Activated gamma-delta T cell treated with anti-CD3 and anti-CD28 coated beads, Interleukin-2, amount 50 U/mL, for 16 hours (primary cell): ENCODE results near the gene CSTB.
"Not testable (repeated sequence)": the region's sequence is repeated elsewhere in the genome, so short reads cannot be mapped to it uniquely, and the experiment has no call there.

Source experiments
- DNase-seq: peaks from one replicate; pipeline ENCODE4 v3.0.0-alpha.2; 2020; ENCODE audit warnings: low read depth

Gene CSTB, protein sequence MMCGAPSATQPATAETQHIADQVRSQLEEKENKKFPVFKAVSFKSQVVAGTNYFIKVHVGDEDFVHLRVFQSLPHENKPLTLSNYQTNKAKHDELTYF

DNA sequence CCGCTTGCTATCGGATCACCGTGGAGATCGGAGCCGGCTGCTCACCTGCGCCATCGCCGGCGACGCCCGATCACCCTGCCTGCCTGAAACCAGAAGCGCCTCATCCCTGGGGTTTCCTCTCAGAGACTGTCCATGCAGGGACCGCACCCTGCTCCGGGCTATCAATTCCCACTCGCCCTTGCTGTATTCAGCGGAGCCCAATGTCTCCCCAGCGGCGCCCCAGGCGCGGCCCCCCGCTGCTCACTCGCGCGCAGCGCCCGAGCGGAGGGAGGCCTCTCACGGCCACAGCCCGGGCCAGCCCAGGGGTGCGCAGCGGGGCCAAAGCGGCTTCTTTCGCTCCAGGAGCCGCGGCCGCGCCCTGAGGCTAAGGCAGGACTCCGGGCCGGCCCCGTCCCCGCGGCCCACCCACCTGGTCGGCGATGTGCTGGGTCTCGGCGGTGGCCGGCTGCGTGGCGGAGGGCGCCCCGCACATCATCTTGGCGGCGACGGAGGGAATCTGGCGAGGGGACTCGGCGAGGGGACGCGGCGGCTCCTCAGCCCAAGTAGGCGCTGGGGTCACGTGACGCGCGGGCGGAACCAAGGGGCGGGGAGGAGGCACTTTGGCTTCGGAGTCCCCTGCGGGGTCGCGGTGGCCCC lies at the start of gene CSTB:
TSS of gene CSTB (minus strand) at position 514 of the 636 bp plus-strand sequence. CDS start at position 475, 39 bp downstream.
- peak; percentile 79 for DNase-seq

DNA sequence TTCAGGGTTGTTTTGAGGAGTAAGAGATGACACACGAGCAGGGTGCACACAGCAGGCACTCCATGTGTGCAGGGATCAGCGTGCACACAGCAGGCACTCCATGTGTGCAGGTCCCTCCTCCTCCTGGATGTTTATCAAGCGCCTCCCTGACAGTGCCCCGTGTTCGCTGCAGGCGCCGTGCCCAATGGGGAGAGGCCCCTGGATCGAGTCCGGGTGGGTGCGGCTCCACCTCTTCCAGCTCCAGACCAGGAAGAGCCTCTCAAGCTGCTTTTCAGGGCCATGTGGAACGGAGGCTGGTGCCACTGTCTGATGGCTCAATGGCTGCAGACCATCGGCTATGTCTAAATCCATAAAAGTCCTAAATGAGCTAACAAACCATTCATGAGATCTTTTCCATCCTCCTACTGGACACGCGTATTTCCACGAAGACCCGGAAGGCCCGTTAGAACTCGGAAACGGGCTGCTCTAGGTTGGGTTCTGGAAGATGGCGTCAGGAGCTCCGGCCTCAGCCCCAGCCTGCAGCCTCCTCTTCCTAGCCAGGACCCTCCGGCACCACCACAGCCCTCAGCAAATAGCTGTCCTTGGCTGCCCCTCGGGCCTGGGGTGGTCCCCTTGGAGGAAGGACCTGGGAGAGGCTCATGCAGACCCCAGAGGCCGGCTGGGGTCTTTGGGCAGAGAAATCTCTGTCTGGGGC lies 49.3 kb upstream of the CSTB start:
- no peak for DNase-seq

DNA sequence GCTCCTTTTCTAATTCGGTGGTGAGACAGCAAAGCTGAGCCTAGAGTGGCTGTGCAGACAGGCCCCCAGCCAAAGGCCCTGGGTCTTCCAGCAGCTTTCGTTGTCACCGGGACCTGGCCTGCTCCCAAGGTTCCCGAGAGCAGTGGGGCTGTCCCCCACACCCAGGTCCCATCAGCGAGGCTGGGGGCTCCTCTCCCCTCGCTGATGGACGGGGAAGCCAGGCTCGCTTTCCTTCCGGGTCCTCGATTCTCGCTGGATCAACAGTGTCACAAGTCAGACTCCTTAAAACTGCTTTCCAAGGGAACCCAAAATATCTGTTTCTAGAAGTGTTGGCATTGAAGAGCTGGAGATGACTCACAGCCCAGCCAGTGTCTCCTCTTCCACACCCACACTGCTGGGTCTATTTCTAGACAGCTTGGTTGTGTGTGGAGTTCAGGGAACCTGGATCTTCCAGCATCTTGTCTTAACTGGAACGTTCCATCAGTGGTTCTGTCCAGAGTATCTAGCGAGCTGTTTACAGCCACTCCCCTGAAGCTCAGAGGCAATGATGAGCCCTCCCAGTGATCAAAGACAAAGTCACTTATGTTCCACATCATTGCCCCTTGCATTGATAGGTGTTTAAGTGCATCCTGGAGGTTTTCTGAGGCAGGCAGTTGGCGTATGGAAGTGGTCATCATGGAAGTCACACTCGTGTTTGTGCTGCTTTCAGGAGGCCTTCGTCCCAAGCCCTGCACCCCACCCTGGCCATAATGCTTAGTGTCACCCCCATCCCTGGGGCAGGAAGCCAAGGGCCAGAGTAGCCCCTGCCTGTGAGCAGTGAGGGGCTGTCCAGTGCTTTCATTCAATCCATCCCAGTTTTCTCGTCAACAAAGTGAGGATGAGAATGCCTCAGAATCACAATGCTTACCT lies 48.5 kb upstream of the CSTB start:
- no peak for DNase-seq

DNA sequence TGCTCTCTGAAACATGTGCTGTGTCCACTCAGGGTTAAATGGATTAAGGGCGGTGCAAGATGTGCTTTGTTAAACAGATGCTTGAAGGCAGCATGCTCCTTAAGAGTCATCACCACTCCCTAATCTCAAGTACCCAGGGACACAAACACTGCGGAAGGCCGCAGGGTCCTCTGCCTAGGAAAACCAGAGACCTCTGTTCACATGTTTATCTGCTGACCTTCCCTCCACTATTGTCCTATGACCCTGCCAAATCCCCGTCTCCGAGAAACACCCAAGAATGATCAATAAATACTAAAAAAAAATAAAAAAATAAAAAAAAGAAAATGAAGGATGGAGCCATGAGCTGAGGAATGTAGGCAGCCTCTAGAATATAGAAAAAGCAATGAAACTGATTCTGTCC lies 46.6 kb upstream of the CSTB start:
- not testable (repeated sequence) for DNase-seq

DNA sequence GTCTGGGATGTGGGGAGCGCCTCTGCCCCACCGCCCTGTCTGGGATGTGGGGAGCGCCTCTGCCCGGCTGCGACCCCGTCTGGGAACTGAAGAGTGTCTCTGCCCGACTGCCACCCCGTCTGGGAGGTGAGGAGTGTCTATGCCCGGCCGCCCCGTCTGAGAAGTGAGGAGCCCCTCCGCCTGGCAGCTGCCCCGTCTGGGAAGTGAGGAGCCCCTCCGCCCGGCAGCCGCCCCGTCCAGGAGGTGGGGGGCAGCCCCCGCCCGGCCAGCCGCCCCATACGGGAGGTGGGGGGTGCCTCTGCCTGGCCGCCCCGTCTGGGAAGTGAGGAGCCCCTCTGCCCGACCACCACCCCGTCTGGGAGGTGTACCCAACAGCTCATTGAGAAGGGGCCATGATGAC lies 46.1 kb upstream of the CSTB start:
- DNase-seq = not testable (repeated sequence)

DNA sequence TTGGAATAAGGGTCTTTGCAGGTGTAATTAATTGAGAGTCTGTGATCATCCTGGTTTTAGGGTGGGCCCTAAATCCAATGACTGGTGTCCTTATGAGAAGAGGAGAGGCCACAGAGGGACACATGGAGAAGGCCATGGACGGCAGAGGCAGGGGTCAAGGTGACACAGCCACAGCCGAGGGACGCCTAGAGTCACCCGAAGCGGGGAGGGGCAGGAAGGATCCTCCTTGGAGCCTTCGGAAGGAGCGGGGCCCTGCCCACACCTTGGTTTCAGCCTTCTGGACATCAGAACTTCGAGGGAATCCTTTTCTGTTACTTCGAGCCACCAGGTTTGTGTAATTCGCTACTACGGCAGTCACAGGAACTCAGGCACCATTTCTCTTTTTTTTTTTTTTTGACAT lies 44.4 kb upstream of the CSTB start:
- DNase-seq = no peak

DNA sequence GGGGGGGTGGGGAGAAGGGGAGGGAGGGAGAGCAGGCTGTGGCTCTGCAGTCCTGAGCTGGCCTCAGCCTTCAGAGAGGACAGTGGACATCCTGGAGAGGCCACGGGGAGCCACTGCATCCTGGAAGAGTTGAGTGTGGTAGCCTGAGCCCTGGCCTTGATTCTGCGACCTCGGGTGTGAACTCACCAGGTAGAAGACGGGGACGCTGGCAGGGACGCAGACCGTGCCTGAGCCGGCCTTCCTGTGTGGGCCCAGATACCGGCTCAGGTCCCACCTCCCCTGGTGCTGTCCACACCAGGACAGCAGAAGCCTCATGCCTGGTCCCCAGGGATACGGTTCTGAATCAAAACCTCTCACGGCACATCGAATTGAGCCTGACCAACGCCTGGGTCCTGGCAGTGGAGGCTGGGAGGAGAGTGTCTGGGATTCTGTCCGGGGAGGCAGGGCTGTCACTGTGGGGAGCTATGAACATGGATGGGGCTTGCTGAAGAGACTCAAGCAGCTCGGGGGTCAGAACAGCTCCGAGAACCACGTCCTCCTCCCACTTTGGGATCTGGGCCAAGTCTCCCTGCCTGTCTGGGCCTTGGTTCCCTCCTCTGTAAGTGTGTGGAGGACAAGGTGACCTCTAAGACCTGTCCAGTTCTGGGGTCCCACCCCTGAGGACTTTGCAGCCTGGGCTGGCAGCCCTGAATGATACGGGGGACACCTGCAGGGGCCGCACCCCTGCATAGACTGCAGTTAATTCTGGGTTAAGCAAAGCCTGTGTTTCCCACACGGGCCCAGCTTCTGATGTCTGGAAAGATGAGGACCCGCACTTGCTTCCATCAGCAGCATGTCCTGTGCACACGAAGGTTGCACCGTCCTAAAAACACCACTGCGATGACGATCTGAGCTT lies 43.6 kb upstream of the CSTB start:
- no peak for DNase-seq

DNA sequence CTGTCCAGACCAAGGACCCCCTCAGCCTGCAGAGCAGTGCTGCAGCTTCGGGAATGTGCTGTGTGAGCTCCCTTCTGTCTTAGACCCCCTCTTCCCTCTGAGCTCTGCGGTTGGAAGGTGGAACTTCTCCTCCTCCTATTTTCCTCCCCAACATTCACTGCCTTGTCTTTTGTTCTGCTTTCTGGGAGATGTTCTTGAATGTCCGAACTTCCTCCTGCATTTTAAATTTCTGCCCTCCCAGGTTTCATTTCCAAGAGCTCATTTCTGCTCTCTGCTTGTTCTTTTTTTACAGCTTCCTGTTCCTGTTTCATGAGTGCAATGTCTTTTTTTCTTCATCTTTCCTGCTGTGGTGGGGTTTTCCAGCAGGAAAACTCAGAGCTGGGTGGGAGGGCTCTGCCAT lies 42.6 kb upstream of the CSTB start:
- no peak for DNase-seq

DNA sequence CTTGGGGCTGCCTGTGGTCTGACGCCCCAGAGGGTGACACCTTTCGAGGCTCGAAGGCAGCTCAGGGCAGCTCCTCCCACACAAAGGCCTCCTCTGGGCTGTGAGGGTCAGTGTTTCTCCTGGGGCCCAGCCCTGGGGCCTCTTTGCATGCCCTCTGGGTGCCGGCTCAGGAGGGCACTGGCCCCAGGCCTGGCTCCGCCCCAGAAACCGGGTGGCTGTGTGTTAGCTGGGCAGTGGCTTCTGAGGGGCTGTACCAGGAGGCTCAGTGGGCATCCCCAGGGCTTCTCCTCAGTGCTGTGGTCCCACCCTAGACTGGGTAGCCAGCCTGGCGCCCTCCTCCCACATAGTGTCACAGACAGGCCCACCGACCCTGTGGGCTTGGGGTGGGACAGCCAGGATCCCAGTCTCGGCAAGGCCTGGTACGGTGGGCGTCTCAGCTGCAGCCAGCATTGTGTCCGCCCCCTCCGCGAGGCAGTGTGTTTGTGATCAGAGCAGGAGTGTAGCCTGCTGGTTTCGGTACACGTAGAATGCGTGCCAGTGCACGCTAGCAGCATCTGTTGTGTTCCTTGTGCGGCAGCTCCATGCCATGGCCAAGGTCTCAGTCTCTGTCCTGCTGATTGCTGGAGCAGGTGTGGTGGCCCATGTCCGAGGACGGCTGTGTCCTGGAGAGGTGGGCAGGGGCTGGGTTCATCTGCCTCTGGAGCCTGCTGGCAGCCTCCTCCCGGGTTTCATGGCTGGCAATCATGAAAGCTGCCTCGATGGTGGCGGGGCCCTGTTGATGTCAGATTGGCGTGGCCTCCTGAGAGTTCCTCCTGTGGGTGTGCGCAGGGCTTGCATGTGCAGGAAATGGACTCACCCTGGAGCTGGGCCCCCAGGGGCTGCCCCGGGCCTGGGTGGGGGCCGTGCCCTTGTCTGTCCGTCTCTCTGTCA lies 41.3 kb upstream of the CSTB start:
- DNase-seq = no peak

DNA sequence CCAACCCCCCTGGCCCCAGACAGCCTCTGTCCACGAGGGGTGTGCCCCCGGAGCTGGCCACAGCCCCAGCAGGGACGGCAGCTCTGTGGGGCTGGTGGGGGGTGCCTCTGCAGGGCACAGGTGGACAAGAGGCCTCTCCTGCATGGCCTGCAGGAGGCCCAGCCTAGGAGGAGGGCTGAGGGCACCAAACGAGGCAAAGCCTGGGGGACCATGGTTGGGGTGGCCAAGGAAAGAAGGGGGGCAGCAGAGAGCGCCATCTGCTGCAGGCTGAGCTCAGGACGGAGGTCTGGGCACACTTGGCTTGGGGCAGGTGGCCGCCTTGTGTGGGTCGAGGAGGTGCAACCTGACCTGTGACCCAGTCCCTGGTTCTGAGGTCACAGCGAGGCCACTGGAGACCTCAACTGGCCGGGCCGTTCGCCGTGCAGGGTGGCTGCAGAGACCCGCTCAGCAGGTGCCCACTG lies 40.5 kb upstream of the CSTB start:
- no peak for DNase-seq

DNA sequence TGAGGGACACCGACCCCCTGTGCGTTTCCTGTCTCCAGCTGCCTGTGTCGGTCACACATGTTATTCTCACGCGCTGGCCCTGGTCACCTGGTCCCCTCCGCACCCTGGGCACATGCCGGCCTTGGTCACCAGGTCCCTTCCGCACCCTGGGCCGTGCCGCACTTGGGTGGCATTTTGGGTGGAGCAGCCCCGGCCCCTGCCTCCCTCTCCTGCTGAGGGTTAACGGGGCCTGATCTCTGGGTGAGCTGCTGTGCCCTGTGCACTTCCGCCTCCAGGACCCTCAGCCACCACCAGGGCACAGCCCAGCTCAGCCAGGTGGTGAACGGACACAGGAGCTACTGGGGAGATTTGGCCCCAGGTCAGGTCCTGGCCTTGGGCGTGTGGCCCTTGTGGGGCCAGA lies 39.9 kb upstream of the CSTB start:
- no peak for DNase-seq

DNA sequence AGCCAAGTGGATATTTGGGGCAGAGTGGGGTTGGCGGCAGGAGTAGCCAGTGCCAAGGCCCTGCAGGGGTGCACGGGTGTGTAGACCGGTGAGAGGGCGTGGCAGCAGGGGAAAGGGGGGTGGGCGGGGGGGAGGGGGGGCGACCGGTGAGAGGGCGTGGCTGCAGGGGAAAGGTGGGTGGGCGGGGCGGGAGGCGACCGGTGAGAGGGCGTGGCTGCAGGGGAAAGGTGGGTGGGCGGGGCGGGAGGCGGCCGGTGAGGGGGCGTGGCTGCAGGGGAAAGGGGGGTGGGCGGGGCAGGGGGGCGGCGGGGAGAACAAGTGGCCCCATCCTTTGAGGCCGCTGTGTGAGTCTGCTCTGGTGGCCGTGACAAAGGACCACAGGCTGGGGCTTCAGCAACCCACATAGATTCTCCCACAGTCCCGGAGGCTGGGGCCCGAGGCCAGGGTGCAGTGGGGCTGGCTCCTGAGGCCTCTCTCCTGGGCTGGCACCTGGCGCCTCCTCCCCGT lies 39.1 kb upstream of the CSTB start:
- DNase-seq = no peak

DNA sequence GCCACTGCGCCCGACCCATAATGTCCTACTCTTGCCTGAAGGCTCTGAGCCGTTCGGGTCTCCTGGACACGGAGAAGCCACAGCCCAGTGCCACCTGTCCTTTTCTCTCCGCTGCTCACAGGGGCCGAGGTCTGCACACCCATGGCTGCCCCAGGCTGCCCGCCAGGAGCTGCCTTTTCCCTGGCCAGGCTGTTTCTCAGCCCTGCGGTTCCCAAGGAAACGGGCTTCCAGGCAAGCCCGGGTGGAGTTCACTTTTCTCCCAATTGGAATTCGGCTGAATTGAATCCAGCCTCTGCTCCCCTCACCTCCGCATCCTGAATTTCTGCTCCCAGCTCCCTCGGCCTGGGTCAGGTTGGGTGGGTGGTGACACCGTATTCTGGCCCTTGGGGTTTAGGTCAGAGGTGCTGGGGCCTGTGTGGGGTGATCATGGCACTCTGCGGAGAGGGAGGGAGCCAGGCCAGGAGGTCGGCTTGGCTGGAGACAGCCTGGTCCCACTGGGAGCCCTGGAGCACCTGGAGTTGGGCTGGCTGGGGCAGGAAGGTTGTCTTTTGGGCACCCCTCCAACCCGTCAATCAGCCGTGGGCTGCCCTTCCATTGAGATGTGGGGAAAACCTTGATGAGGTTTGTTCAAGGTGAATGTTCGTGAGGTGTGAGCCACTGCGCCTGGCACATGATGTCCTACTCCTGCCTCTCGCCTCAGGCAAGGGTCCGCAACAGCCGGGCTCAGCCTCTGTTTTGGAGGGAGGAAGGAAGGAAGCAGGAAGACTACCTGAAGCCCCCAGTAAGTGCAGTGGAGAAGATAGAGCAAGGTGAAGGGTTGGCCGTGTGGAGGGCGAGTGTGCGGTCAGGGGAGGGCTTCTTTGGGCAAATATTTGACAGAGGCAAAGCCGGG lies 38.4 kb upstream of the CSTB start:
- DNase-seq = no peak

DNA sequence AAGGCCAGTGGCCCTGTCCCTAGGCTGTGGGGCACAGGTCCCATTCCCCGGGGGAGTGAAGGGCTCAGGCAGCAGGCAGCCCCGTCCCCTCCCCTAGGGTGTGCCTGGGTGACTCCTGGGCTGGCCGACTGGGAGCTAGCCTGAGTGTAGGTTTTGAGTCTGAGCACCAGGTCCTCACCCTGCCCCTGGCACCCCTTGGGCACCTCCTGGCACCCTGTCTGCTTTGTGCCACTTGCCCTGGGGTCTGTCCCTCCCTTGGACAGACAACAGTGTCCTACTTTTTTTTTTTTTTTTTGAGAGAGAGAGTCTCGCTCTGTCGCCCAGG lies 37.5 kb upstream of the CSTB start:
- no peak for DNase-seq

DNA sequence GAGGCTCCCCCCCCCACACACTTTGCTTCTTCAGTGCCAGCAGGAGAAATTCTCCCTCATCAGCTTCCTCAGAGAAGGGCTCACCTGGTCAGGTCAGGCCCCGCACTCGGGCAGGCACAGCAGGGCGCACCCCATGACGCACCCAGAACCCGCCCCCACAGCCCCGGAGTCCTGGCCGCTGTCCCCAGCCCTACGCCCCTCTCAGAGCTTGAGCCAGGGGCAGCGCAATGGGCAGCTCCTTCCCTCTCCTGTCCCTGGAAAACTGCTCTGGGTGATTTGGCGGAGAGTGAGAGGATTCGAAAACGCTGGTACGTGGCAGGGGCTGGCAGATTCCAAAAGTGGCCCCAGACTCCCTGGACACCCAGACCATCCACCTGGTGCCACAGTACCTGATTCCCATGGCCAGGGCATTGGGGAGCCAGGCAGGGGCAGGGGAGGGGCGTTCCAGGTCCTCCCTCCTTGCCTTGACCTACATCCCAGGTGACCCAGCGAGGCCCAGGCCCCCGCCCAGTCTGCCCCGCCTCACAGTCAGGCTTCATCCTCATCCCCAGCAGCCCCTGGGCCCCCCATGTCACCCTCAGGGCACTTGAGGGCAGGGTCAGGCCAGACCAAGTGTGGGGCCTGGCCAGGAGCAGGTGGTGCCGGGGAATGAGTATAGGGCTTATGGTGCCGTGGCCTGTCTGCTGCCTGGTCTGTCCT lies 37.0 kb upstream of the CSTB start:
- DNase-seq = no peak

DNA sequence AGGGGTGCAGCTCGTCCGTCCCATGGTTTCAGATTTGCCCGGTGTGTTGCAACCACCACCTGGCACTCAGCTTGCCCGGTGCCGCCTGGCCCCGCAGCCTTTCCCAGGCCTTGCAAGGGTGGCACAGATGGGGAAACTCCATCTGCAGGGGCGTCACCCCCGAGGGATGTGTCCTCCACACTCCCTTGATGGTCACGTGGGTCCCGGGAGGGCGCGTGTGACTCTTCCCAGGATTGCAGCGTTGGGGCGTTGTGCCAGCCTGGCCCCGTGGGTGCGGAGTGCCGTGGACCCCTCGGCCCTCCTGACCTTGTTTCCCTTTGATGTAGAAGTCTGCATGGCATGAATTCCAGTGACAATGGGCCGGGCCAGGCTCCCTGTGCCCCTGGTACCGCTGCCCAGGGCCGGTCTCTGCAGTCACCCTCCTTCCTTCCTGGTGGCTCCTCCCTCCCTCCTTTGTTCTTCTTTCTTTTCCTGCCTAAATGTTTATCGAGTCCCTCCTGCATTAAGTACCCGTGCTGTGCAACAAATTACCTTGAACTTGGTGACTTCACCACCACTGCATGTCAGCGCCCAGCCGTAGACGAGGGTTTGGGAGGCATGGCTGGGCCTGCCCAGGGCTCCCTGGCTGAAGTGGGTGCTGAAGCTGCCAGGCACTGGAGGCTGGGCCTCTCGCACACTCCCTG lies 36.2 kb upstream of the CSTB start:
- DNase-seq = no peak

DNA sequence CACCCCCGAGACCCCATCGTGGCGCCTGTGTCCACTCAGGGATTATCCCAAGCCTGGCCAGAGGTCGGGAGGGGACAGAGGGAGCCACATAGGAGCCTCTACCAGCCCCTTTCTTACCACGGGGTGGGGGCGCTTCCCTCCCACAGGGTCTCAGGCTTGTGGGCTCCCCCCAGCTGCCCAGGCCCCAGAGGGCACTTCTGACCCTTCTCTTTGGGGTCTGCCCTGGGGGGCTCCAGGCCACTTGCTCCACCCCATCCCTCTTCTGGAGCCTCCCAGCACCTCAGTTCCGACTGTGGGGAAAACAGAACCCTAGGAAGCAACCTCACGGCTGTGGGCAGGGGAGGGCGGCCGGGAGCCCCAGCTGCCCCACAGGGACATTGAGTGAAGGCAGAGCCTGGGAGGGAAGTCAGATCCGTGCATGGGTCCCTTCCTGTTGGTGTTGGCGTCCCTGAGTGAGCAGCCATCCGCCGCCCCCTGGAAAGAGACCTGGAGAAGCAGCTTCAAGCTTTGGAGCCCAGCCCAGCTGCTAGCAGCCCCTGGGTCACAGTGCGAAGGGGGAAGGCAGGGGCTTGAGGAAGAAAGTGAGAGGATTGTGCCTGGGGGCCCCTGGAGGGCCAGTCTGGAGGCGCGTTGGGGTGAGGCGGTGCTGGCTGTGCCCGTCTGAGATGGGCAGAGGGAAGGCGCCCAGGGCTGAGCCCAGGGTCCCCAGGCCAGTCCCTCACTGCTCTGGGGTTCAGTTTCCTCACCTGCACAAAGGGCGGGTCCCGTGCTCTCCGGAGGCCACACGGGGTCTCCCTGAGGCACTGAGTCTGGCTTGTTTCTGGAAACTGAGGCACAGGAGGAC lies 35.4 kb upstream of the CSTB start:
- no peak for DNase-seq
